Effector memory CD8-positive, alpha-beta T cell (primary cell): ENCODE measurements around the gene PIK3C2A.

Experiments used
- ATAC-seq: fragments of 150-1000 bp; cut with Tn5 transposase; replicated peaks from 2 replicates; pipeline ENCODE4 v1.10.0; 2021; ENCODE audit warnings: mild to moderate bottlenecking, moderate library complexity
- DNase-seq, 3 experiments: peaks; one replicate each; pipeline ENCODE4 v3.0.0; 2021
- H3K27ac Mint-ChIP-seq, 2 donors: one replicate each; pipeline ENCODE4 v1.8.0; 2022; ENCODE audit warnings: mild to moderate bottlenecking in 2 of 2, mixed read lengths in 2 of 2, moderate library complexity in 2 of 2
- H3K27me3 Mint-ChIP-seq, 2 donors: one replicate each; pipeline ENCODE4 v1.8.0; 2022; ENCODE audit warnings: mixed read lengths in 2 of 2
- H3K36me3 Mint-ChIP-seq: one replicate; pipeline ENCODE4 v1.8.0; 2022; ENCODE audit warnings: mild to moderate bottlenecking, moderate library complexity, mixed read lengths; ENCODE audit not compliant: insufficient read depth
- H3K4me1 Mint-ChIP-seq, 2 donors: one replicate each; pipeline ENCODE4 v1.8.0; 2022; ENCODE audit warnings: low read depth in 2 of 2, mixed read lengths in 2 of 2
- H3K4me3 Mint-ChIP-seq, 2 donors: one replicate each; pipeline ENCODE4 v1.8.0; 2022; ENCODE audit warnings: mild to moderate bottlenecking in 2 of 2, mixed read lengths in 2 of 2, moderate library complexity in 2 of 2
- H3K9me3 Mint-ChIP-seq, 2 donors: one replicate each; pipeline ENCODE4 v1.8.0; 2022; ENCODE audit warnings: mixed read lengths in 2 of 2

PIK3C2A gene

DNA sequence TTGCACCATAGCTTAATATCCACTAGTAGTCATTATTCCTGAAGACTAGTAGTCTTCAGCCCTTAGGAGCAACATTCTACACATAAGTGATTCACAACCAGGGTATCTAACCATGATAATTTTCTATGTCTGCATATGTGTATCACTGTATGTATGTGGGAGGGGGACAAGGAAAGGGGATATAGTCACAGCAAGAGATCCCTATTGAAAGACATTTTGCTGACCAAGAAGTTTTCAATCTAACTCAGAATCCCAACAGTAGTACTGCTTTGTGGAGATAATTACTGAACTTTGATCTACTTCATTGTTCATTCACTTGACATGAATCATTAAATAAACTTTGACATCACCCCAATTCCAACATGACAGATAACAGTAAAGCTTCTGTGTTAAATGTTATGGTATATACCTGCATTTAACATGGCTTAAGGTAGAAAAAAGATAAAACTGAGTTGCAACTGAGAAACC lies 10.3 kb downstream of the PIK3C2A start:
- Mint-ChIP-seq H3K4me1 (peaks cover 6 to 21% of the 10 kb centered on the region in 2 donors), H3K9me3 (no peaks in the 10 kb centered on the region), H3K36me3 (peaks cover 23% of the 10 kb centered on the region), H3K4me3 (no peak overlapping the region), H3K27ac (no peak overlapping the region), H3K27me3 (no peaks in the 10 kb centered on the region)
- ATAC-seq, result no peak
- DNase-seq, result no peak

DNA sequence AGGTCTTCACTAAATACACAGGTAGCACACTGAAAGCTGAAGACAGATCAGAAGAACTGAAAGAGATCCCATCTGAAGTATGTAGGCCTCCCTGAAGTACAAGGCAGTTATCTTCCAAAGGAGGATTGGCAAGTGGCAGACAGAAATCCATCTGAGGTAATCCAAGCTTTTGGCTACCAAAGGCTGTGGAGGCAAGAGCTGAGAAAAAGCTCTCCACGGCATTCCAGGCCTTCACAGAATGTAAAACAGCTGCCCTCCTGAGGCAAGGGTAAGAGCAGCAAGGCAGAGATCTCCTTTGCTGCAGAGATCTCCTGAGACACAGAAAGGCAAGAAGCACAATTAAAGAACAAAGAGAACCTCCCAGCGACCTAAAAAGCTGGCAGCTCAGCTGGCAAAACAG lies 19.1 kb downstream of the PIK3C2A start:
- ATAC-seq (no peak), DNase-seq (no peak)
- Mint-ChIP-seq H3K4me1 (peaks cover 6 to 23% of the 10 kb centered on the region in 2 donors), H3K36me3 (peaks cover 22% of the 10 kb centered on the region), H3K9me3 (no peaks in the 10 kb centered on the region), H3K27me3 (no peaks in the 10 kb centered on the region), H3K4me3 (no peak overlapping the region), H3K27ac (no peak overlapping the region)

DNA sequence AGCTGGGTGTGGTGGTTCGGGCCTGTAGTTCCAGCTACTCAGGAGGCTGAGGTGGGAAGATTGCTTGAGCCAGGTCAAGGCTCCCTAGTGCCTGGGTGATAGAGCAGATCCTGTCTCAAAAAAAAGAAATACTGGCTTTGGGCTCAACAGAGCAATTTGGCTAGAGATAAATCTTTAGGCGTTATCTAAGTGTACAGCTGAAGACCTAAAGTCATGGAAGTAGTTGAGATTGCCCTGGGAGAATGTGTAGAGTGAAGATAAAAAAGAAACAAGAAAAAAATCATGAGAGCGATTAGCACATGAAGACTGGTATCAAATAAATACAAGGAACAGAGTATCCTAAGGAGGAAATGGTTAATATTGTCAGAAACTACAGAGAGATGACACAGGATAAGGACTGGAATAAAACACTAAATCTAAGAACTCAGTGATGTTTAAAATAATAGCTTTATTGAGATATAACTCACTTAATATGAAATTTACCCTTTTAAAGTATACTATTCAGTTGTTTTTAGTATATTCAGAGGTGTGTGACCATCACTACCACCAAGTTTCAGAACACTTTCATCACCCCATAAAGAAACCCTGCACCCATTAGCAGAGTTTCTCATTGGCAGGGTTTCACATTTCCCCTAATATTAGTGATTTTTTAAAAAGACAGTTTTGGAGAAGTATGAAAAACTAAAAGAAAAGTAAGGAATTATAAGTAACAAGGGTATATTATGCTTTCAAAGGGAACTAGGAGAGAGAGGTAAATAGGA lies 20.7 kb downstream of the PIK3C2A start:
- Mint-ChIP-seq H3K9me3 (no peaks in the 10 kb centered on the region), H3K27me3 (no peaks in the 10 kb centered on the region), H3K4me1 (peaks cover 5 to 23% of the 10 kb centered on the region in 2 donors), H3K36me3 (peaks cover 13% of the 10 kb centered on the region), H3K27ac (peak overlapping the region in 1 of 2 donors; percentile 4), H3K4me3 (no peak overlapping the region)
- ATAC-seq (no peak), DNase-seq (no peak)

DNA sequence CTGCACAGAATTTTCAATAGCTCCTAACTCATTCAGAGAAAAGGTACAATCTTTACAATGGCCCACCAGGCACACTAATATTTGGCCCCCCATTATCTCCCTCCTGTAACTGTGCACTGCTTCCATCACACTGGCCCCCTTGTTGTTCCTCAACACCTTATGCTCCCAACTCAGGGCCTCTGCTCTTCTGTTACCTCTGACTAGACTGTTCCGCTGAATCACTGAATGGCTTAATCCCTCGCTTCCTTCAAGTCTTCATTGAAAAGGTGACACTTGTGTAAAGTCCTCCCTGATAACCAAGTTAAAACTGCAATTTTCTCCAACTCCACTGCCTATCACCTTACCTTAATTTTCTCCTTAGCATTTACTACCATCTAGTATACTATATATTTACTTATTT lies 21.8 kb downstream of the PIK3C2A start:
- no peaks in the 10 kb centered on the region for H3K27me3 Mint-ChIP-seq
- DNase-seq (no peak), ATAC-seq (no peak)
- H3K27ac Mint-ChIP-seq, result no peak overlapping the region
- peaks cover 5 to 17% of the 10 kb centered on the region in 2 donors for H3K4me1 Mint-ChIP-seq
- H3K9me3 Mint-ChIP-seq, result no peaks in the 10 kb centered on the region
- no peak overlapping the region for H3K4me3 Mint-ChIP-seq
- peaks cover 15% of the 10 kb centered on the region for H3K36me3 Mint-ChIP-seq

DNA sequence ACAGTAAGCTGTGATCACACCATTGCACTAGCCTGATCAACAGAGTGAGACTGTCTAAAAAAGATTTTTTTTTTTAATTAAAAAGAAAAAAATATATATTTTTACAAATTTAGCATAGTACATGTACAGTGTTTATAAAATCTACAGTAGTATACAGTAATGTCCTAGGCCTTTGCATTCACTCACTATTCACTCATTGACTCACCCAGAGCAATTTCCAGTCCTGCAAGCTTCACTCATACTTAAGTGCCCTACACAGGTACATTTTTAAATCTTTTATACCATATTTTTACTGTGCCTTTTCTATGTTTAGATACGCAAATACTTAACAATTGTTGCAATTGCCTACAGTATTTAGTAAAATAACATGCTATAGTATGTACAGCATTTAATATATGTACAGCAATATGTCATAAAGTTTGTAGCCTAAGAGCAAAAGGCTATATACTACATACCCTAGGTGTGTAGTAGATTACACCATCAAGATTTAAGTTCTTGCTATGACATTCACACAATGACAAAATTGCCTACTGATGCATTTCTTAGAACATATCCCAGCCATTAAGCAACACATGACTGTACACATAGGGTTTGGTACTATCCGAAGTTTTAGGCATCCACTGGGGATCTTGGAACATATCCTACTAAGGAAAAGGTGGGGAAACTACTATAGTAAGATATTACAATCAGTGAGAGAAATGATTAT lies 22.8 kb downstream of the PIK3C2A start:
- Mint-ChIP-seq H3K36me3 (peaks cover 12% of the 10 kb centered on the region), H3K9me3 (no peaks in the 10 kb centered on the region), H3K27me3 (no peaks in the 10 kb centered on the region), H3K4me1 (peaks cover 5 to 17% of the 10 kb centered on the region in 2 donors), H3K4me3 (no peak overlapping the region), H3K27ac (no peak overlapping the region)
- DNase-seq (no peak), ATAC-seq (no peak)

DNA sequence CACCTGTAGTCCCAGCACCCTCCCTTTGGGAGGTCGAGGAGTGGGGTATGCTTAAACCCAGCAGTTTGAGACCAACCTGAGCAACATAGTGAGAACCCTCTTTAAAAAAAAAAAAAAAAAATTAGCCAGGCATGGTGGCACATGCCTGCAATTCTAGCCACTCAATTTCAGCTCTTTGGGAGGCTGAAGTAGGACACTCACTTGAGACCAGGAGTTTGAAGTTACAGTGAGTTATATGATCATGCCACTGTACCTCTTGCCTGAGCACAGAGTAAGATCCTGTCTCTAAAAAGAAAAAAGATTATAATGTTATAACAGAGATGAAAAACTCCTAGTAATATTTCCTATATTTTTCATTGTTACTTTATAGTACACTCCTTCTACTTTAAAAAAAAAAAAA lies 23.9 kb downstream of the PIK3C2A start:
- H3K27ac Mint-ChIP-seq, result no peak overlapping the region
- H3K9me3 Mint-ChIP-seq, result no peaks in the 10 kb centered on the region
- ATAC-seq, result no peak
- no peaks in the 10 kb centered on the region for H3K27me3 Mint-ChIP-seq
- DNase-seq, result no peak
- peaks cover 12% of the 10 kb centered on the region for H3K36me3 Mint-ChIP-seq
- H3K4me3 Mint-ChIP-seq, result no peak overlapping the region
- H3K4me1 Mint-ChIP-seq, result peaks cover 5 to 20% of the 10 kb centered on the region in 2 donors

DNA sequence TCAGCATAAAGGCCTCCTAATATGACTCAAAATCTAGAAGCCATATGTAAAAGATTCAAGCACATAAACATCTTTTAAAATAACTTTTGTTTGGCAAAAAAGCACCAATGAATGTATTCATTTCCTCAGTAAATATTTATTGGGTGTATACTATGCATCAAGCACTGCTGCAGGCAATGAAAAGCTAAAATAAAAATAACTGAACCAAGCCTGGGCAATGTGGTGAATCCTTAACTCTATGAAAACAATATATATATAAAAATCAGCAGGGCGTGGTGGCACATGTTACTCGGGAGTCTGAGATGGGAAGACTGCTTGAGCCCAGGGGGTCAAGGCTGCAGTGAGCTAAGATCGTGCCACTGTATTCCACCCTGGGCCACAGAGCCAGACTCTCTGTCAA lies 27.8 kb downstream of the PIK3C2A start:
- Mint-ChIP-seq H3K36me3 (peaks cover 9% of the 10 kb centered on the region), H3K27ac (no peak overlapping the region), H3K4me3 (no peak overlapping the region), H3K4me1 (peaks cover 0 to 7% of the 10 kb centered on the region in 2 donors), H3K9me3 (no peaks in the 10 kb centered on the region), H3K27me3 (no peaks in the 10 kb centered on the region)
- DNase-seq (no peak), ATAC-seq (no peak)

DNA sequence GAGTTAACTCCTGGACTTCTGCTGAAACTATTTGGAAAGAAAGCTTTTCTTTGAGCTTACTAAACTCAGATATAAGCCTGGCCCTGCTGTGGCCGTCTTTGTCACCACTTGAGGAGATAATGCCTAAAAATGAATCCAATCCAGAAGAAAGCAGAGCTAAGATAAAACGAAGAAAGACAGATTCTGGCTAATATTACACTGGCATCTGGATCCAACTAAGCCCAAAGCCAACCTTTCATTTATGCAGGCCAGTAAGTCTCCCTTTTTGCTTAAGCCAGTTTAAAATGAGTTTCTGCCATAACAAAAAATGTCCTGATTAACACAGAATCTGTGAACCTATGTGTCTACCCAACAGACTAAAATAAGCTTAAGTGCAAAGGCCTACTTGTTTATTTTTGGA lies 34.5 kb downstream of the PIK3C2A start:
- Mint-ChIP-seq H3K36me3 (peaks cover 3% of the 10 kb centered on the region), H3K4me3 (no peak overlapping the region), H3K9me3 (no peaks in the 10 kb centered on the region), H3K27me3 (no peaks in the 10 kb centered on the region), H3K4me1 (peaks cover 10 to 23% of the 10 kb centered on the region in 2 donors), H3K27ac (no peak overlapping the region)
- DNase-seq (no peak), ATAC-seq (no peak)

DNA sequence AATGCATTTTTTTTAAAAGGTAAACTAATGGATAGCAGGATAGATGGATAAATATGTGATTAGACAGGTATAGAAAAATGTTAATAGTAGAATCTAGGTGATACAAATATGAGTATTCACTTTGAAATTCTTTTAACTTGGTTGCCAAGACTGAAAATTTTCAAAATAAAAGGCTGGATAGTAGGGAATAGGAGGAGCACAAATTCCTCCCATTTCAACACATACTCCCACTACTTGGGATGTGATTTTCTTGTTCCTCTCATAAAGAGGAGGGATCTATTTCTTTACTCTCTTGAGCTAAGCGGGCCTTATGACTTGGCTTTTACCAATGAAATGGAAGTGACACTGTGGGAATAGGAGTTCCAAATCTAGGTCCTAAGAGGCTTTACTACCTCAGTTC lies 35.9 kb downstream of the PIK3C2A start:
- H3K27ac Mint-ChIP-seq, result no peak overlapping the region
- no peaks in the 10 kb centered on the region for H3K27me3 Mint-ChIP-seq
- peaks cover 11% of the 10 kb centered on the region for H3K36me3 Mint-ChIP-seq
- no peak for DNase-seq
- peaks cover 15 to 23% of the 10 kb centered on the region in 2 donors for H3K4me1 Mint-ChIP-seq
- no peaks in the 10 kb centered on the region for H3K9me3 Mint-ChIP-seq
- no peak for ATAC-seq
- no peak overlapping the region for H3K4me3 Mint-ChIP-seq

DNA sequence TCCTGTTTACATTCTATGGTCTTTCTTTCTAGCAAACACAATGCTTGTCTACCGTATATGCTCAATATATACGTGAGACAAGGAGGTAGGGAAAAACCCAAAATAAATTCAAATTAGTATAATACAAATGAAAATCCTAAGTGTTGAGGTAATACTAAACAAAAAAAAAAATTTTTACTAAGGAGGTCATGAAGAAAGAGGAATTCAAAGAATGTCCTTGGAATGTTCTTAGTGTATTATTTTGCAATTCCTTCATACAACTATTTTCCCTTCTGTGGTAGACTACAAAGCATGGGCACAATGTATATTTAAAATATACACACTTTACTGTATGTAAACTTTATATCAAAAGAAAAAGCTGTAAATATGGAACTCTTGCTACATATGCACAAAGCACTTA lies 36.4 kb downstream of the PIK3C2A start:
- no peak overlapping the region for H3K27ac Mint-ChIP-seq
- H3K36me3 Mint-ChIP-seq, result peaks cover 11% of the 10 kb centered on the region
- no peak overlapping the region for H3K4me3 Mint-ChIP-seq
- H3K27me3 Mint-ChIP-seq, result no peaks in the 10 kb centered on the region
- ATAC-seq, result no peak
- peaks cover 15 to 23% of the 10 kb centered on the region in 2 donors for H3K4me1 Mint-ChIP-seq
- no peaks in the 10 kb centered on the region for H3K9me3 Mint-ChIP-seq
- no peak for DNase-seq

DNA sequence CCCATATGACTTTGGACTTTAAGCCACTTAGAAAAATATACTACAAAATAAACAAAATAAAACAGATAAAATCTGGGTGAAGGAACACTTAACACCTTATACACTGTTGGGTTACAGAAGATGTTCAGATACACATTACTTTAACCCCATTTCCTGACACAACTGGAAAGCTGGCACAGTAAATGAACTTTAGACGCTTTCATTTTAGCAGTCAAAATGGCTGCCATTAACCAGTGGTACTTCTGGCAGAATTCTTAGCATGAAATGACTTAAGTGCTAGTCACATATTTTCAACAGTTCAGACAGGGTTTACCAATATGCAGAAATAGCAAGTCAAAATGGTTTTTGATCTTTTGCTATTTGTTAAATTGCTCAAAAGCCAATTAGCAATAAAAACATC lies 37.9 kb downstream of the PIK3C2A start:
- peaks cover 19 to 29% of the 10 kb centered on the region in 2 donors for H3K4me1 Mint-ChIP-seq
- H3K9me3 Mint-ChIP-seq, result no peaks in the 10 kb centered on the region
- H3K4me3 Mint-ChIP-seq, result no peak overlapping the region
- DNase-seq, result no peak
- H3K36me3 Mint-ChIP-seq, result peaks cover 11% of the 10 kb centered on the region
- no peak for ATAC-seq
- no peaks in the 10 kb centered on the region for H3K27me3 Mint-ChIP-seq
- peak overlapping the region in 1 of 2 donors; percentile 45 for H3K27ac Mint-ChIP-seq

DNA sequence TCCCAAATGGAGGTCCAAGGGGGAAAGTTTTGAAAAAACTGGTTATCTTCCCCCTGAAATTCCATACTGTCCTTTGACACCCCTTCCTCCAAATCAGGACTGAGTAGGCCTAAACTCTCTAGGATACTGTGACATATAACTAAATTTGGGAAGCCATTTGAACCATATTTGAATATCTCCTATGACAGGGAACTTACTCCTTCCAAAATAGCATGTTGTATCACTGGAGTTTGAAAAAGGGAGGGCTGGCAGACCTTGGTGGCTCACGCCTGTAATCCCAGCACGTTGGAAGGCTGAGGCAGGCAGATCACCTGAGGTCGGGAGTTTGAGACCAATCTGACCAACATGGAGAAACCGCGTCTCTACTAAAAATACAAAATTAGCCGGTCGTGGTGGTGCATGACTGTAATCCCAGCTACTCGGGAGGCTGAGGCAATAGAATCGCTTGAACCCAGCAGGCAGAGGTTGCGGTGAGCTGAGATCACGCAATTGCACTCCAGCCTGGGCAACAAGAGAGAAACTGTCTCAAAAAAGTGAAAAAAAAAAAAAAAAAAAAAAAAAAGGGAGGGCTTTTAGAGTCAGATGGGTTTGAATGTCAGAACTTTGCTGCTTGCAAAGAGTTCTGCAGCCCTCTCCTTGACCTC lies 42.4 kb downstream of the PIK3C2A start:
- ATAC-seq (no peak), DNase-seq (no peak)
- no peaks in the 10 kb centered on the region for H3K27me3 Mint-ChIP-seq
- peak overlapping the region; percentile 19 to 21 for H3K27ac Mint-ChIP-seq
- H3K36me3 Mint-ChIP-seq, result peaks cover 11% of the 10 kb centered on the region
- H3K4me1 Mint-ChIP-seq, result peaks cover 31 to 53% of the 10 kb centered on the region in 2 donors
- H3K4me3 Mint-ChIP-seq, result no peak overlapping the region
- no peaks in the 10 kb centered on the region for H3K9me3 Mint-ChIP-seq

DNA sequence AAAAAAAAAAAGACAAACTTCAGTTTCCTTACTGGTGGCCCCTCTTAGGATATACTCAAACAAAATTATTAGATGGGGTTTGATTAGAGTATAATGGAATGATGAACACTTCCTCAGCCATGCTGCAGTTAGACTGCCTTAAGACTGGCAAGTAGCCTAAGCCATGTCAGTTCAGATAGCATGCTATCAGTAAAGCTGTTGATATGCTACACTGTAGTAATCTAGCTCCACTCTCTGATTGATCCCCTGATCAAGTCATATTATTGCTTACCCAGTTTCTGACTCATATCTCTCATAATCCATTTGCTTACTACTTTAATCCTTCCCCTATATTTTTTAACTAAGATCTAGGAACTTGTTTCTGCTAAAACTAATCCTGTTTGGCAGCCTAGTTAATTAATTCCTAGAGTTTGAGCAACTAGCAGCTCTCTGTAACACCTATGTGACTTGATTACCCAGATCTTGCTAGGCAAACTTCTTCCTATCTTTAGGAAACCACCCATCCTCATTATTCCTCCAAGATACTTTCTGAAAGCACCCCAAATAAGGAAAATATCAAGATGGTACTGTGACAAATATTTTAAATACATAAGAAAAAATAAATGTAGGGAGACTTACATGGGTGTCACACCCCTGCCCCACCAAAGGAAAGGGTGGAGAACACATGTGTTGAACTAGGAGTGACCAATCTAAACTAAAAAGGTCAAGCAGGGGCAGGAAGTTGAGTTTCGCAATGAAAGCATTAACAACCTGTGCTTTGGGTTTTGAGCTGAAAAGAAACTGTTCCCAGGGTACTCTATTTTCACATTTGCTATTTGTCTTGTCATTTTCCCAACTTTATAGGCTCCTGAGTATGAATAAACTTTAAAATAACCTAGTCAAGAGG lies 43.2 kb downstream of the PIK3C2A start:
- ATAC-seq, result no peak
- H3K4me1 Mint-ChIP-seq, result peaks cover 35 to 56% of the 10 kb centered on the region in 2 donors
- peak overlapping the region; percentile 21 to 74 for H3K27ac Mint-ChIP-seq
- peaks cover 11% of the 10 kb centered on the region for H3K36me3 Mint-ChIP-seq
- H3K27me3 Mint-ChIP-seq, result no peaks in the 10 kb centered on the region
- no peak for DNase-seq
- no peak overlapping the region for H3K4me3 Mint-ChIP-seq
- no peaks in the 10 kb centered on the region for H3K9me3 Mint-ChIP-seq
